GM13977 (cell line): ENCODE results near the gene CA4.
A peak's percentile ranks its signal among the peaks of the same experiment; 100 is the strongest.

Source experiments
- DNase-seq: peaks from one replicate; pipeline ENCODE4 v3.0.0; 2012; ENCODE audit warnings: low spot score
- in situ Hi-C: fragments of 300-500 bp; cut with MboI; formaldehyde crosslinking; loops from one replicate; pipeline ENCODE4 v1.12.0; 2022; ENCODE audit warnings: low sequenced_read_pairs, low pct_unique_long_range_greater_than_20kb, mixed read lengths, inconsistent platforms; ENCODE audit not compliant: unreplicated experiment
- TF ChIP-seq, protein P1 (sequence below): IDR thresholded peaks from 2 replicates; pipeline ENCODE4 v1.5.1; 2012; ENCODE audit warnings: mild to moderate bottlenecking, control low read depth; ENCODE audit not compliant: insufficient read depth; ENCODE audit errors: extremely low read depth, missing control alignments

CA4 gene

DNA sequence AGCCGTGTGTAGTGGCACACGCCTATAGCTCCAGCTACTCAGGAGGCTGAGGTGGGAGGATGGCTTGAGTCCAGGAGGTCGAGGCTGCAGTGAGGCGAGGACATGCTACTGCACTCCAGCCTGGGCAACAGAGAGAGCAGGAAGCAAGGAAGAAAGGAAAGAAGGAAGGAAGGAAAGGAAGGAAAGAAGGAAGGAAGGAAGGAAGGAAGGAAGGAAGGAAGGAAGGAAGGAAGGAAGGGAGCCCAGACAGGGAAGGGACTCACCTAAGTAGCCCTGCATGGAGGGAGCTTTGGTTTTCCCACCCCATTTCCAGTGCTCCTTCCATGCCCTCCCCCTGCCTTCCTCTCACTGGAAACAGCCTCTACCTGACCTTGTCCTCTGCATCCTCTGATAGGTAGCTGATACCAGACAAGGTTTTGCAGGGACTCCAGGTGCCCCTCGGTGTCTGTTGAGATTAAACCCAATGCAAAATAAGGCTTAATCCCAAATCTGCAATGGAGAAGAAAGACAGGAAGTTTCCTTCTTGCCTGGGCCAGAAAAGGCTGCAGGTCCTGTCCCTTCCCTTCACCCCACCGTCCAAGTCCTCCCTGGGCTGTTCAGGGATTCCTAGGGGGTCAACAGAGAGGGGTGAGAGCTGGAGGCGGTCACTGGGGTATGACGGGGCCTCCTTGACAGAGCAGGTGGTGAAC is 21.5 kb upstream of the CA4 start:
- DNase-seq = no peak
- in situ Hi-C loops = loop anchor here (25.0 kb wide), 2 partner anchors 284 to 509 kb away; partner anchors contain the start of gene CHCT1
- TF ChIP-seq, protein P1, sequence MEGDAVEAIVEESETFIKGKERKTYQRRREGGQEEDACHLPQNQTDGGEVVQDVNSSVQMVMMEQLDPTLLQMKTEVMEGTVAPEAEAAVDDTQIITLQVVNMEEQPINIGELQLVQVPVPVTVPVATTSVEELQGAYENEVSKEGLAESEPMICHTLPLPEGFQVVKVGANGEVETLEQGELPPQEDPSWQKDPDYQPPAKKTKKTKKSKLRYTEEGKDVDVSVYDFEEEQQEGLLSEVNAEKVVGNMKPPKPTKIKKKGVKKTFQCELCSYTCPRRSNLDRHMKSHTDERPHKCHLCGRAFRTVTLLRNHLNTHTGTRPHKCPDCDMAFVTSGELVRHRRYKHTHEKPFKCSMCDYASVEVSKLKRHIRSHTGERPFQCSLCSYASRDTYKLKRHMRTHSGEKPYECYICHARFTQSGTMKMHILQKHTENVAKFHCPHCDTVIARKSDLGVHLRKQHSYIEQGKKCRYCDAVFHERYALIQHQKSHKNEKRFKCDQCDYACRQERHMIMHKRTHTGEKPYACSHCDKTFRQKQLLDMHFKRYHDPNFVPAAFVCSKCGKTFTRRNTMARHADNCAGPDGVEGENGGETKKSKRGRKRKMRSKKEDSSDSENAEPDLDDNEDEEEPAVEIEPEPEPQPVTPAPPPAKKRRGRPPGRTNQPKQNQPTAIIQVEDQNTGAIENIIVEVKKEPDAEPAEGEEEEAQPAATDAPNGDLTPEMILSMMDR = no peak

DNA sequence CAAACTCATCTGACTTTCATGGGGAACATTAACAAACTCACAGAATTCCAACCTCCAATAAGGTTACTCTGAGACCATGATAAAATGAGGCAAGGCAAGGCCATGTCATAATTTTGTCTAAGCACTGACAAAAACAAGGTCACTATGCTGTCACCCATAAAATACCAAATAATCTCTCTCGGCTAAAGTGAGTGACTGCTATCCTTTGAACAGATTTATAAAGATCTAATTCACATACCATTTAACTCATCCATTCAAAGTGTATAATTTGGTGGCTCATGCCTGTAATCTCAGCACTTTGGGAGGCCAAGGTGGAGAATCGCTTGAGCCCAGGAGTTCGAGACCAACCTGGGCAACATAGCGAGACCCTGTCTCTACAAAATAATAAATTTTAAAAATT is 20.6 kb upstream of the CA4 start:
- DNase-seq = no peak
- in situ Hi-C loops = loop anchor here (25.0 kb wide), 2 partner anchors 283 to 508 kb away; partner anchors contain the start of gene CHCT1
- TF ChIP-seq, protein P1 = no peak

DNA sequence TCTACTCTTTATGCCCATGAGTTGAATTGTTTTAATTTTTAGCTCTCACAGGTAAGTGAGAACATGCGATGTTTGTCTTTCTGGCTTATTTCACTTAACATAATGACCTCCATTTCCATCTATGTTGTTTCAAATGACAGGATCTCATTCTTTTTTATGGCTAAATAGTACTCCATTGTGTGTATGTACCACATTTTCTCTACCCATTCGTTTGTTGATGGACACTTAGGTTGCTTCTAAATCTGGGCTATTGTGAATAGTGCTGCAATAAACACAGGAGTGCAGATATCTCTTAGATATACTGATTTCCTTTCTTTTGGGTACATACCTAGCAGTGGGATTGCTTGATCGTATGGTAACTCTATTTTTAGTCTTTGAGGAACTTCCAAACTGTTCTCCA is 19.3 kb upstream of the CA4 start:
- in situ Hi-C loops = loop anchor here (25.0 kb wide), 2 partner anchors 282 to 507 kb away; partner anchors contain the start of gene CHCT1
- TF ChIP-seq, protein P1 = no peak
- no peak for DNase-seq

DNA sequence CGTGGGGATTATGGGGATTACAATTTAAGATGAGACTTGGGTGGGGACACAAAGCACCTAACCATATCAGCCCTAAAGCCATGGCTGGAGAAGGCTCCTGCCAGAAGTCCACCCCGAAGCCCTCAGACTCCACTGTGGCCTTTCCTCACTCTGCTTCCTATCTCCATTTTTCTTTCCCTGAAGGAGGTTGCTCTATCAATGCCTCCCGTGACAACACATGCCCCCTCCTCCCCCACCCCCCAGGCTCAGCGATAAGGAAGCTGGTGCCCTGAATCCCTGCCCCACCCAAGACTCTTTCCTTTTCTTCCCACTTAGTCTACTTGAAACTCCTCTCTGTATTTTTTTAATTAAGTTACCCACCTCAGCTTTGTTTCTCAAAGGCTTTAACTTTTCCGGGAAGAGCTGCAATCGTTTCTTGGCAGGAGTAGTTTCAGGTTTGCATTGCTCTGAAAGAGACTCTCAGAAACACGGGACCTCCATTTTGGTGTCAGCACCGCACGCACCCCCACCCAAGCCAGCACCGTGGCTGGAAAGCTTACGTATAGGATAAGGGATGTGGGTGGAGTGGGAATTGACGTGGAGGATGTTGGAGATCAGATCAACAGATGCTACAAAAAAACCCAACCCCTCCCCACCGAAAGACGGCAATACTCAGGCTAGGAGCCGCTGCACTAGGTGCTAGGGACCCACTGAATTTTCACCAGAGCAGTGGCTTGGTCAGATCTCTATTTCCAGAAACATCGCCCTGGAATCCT is 15.2 kb upstream of the CA4 start:
- in situ Hi-C loops = loop anchor here (25.0 kb wide), 2 partner anchors 278 to 503 kb away; partner anchors contain the start of gene CHCT1
- TF ChIP-seq, protein P1 = no peak
- no peak for DNase-seq

DNA sequence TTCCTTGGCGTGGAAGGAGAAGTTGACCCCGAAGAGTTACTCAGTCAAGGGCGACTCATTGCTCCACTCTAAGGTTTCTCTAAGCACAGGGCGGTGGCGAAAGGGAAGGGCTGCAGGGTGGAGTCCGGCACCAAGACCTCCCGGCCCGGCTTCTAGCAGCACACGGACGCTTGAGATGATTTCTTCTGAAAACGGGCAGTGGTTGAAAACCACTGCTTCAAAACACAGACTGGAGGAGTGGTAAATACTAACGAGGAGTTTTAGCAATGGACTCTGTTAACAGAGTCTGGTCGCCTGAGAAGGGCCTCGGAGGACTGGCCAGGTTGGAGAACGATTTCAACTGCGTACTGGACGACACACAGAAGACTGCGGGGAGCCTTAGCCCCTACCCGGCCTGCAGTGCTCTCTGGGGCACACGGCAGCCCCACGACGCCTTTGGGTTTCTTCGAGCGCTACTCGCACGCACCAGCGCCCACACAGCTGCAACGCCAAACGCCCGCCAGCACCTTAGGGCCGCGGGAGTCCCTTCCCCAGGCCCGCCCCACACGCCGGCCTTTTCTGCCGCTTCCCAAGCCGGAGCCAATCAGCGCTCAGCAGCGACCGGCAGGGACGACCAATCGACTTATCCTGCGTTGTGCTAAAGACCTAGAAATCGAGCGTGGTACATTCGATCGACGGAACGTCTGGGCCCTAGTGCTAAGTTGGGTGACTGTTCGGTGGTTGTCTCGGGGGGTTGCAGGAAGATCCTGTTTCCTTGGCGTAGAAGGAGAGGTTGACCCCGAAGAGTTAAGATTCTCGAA is 14.4 kb upstream of the CA4 start:
- TF ChIP-seq, protein P1 = no peak
- in situ Hi-C loops = loop anchor here (25.0 kb wide), 2 partner anchors 277 to 502 kb away; partner anchors contain the start of gene CHCT1
- peak; percentile 97 for DNase-seq
